HepG2 (cell line): ENCODE data around the gene APC2. TPM values are rescaled to one million over a fixed set of nuclear protein-coding genes. Genes with fewer than 3 reads are reported as not detected.

Experiments used
- ARHGAP35 ChIP-seq: sonication (generic); formaldehyde crosslinking; IDR thresholded peaks from 2 replicates; pipeline ENCODE4 v1.9.0; 2022; ENCODE audit warnings: mild to moderate bottlenecking, inconsistent platforms, moderate library complexity, missing genetic modification reagents, borderline replicate concordance
- BCL6 ChIP-seq: IDR thresholded peaks from 2 replicates; pipeline ENCODE4 v1.6.1; 2016; ENCODE audit warnings: missing genetic modification reagents, missing compliant biosample characterization
- FOSL2 ChIP-seq: sonication (generic); formaldehyde crosslinking; IDR thresholded peaks from 2 replicates; pipeline ENCODE4 v1.4.0; 2020; ENCODE audit warnings: missing genetic modification reagents
- GTF3A ChIP-seq: sonication (generic); formaldehyde crosslinking; conservative IDR thresholded peaks from 2 replicates; pipeline ENCODE4 v1.4.0; 2020; ENCODE audit warnings: mild to moderate bottlenecking, missing genetic modification reagents
- HNF4A ChIP-seq: sonication (generic); formaldehyde crosslinking; IDR thresholded peaks from 2 replicates; pipeline ENCODE4 v1.4.0; 2020; ENCODE audit warnings: missing genetic modification reagents
- KDM4B ChIP-seq: sonication (generic); formaldehyde crosslinking; IDR thresholded peaks from 2 replicates; pipeline ENCODE4 v1.4.0; 2020; ENCODE audit warnings: missing genetic modification reagents
- MED8 ChIP-seq: sonication (generic); formaldehyde crosslinking; IDR thresholded peaks from 2 replicates; pipeline ENCODE4 v1.8.1; 2023; ENCODE audit warnings: mild to moderate bottlenecking, missing genetic modification reagents; ENCODE audit not compliant: insufficient replicate concordance
- POLR2AphosphoS5 ChIP-seq: IDR thresholded peaks from 2 replicates; pipeline ENCODE4 v1.6.1; 2012; ENCODE audit warnings: low read depth, low read length
- ZNF101 ChIP-seq: sonication (generic); formaldehyde crosslinking; IDR thresholded peaks from 2 replicates; pipeline ENCODE4 v1.4.0; 2020; ENCODE audit warnings: mild to moderate bottlenecking, low read depth, missing genetic modification reagents, borderline replicate concordance
- ZNF317 ChIP-seq: sonication (generic); formaldehyde crosslinking; IDR thresholded peaks from 2 replicates; pipeline ENCODE4 v1.5.0; 2020; ENCODE audit warnings: mild to moderate bottlenecking, missing genetic modification reagents
- ZNF354B ChIP-seq: sonication (generic); formaldehyde crosslinking; IDR thresholded peaks from 2 replicates; pipeline ENCODE4 v1.8.0; 2022; ENCODE audit warnings: mild to moderate bottlenecking, missing genetic modification reagents
- ZNF367 ChIP-seq: sonication (generic); formaldehyde crosslinking; IDR thresholded peaks from 2 replicates; pipeline ENCODE4 v1.4.0; 2020; ENCODE audit warnings: missing genetic modification reagents, borderline replicate concordance
- ZNF646 ChIP-seq: sonication (generic); formaldehyde crosslinking; IDR thresholded peaks from 2 replicates; pipeline ENCODE4 v1.9.0; 2021; ENCODE audit warnings: mild to moderate bottlenecking, missing genetic modification reagents
- ZNF747 ChIP-seq: sonication (generic); formaldehyde crosslinking; IDR thresholded peaks from 2 replicates; pipeline ENCODE4 v1.8.1; 2023; ENCODE audit warnings: missing genetic modification reagents, mild to moderate bottlenecking, borderline replicate concordance
- ZNF878 ChIP-seq: sonication (generic); formaldehyde crosslinking; IDR thresholded peaks from 2 replicates; pipeline ENCODE4 v1.8.1; 2023; ENCODE audit warnings: mild to moderate bottlenecking, missing genetic modification reagents, moderate library complexity
- ZSCAN9 ChIP-seq: IDR thresholded peaks from 2 replicates; pipeline ENCODE4 v1.6.1; 2016; ENCODE audit warnings: borderline replicate concordance
- polyA plus RNA-seq, 8 experiments: library from polyadenylated mRNA; depleted of rRNA in 3 of 8; stranded (reverse) in 7 of 8; unstranded in 1 of 8; fragments of >200 nt; fragmentation: Illumina TruSeq in 4 of 8; extraction: Trizol in 4 of 8; gene quantifications; 2 replicates each; pipeline versions ENCODE4 v1.2.1 to v1.2.3, GENCODE V29; 2011 to 2016; ENCODE audit warnings: low read depth in 4 of 8, missing spikeins in 1 of 8, mixed read lengths in 1 of 8; ENCODE audit not compliant: insufficient read depth in 1 of 8
- total RNA-seq, 5 experiments: library from RNA; depleted of rRNA; stranded (reverse); fragments of >200 nt; fragmentation: Illumina TruSeq; extraction: Trizol; gene quantifications; 2 replicates each; pipeline ENCODE4 v1.2.3, GENCODE V29; 2016; ENCODE audit warnings: low read depth in 1 of 5
- TF ChIP-seq, protein P1 (sequence below): sonication (generic); formaldehyde crosslinking; IDR thresholded peaks from 2 replicates; pipeline ENCODE4 v1.4.0; 2020; ENCODE audit warnings: missing genetic modification reagents, borderline replicate concordance
- TF ChIP-seq, protein P2 (sequence below): sonication (generic); formaldehyde crosslinking; IDR thresholded peaks from 2 replicates; pipeline ENCODE4 v1.4.0; 2020; ENCODE audit warnings: missing genetic modification reagents, mild to moderate bottlenecking, borderline replicate concordance

The APC2 gene
- total and polyA plus RNA-seq, 2 of the 13 experiments (the other 11 are each of a cell fraction or from before 2014, with no cell fraction given), result 0.08 to 0.22 TPM

GRCh38 chr19:1424192-1424955 is 25.5 kb upstream of the APC2 start (continued):
- peak; percentile 39; the same call in 1 of the 2 replicates for TF ChIP-seq POLR2AphosphoS5
- no peak for TF ChIP-seq BCL6 (CRISPR knock-in tag)
- TF ChIP-seq, protein P1, sequence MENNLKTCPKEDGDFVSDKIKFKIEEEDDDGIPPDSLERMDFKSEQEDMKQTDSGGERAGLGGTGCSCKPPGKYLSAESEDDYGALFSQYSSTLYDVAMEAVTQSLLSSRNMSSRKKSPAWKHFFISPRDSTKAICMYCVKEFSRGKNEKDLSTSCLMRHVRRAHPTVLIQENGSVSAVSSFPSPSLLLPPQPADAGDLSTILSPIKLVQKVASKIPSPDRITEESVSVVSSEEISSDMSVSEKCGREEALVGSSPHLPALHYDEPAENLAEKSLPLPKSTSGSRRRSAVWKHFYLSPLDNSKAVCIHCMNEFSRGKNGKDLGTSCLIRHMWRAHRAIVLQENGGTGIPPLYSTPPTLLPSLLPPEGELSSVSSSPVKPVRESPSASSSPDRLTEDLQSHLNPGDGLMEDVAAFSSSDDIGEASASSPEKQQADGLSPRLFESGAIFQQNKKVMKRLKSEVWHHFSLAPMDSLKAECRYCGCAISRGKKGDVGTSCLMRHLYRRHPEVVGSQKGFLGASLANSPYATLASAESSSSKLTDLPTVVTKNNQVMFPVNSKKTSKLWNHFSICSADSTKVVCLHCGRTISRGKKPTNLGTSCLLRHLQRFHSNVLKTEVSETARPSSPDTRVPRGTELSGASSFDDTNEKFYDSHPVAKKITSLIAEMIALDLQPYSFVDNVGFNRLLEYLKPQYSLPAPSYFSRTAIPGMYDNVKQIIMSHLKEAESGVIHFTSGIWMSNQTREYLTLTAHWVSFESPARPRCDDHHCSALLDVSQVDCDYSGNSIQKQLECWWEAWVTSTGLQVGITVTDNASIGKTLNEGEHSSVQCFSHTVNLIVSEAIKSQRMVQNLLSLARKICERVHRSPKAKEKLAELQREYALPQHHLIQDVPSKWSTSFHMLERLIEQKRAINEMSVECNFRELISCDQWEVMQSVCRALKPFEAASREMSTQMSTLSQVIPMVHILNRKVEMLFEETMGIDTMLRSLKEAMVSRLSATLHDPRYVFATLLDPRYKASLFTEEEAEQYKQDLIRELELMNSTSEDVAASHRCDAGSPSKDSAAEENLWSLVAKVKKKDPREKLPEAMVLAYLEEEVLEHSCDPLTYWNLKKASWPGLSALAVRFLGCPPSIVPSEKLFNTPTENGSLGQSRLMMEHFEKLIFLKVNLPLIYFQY (CRISPR knock-in tag), result no peak
- peak; percentile 54; the same call in 1 of the 2 replicates for TF ChIP-seq ZNF747 (CRISPR knock-in tag)
- no peak for TF ChIP-seq ZNF101 (CRISPR knock-in tag)
- TF ChIP-seq ARHGAP35, result no peak
- no peak for TF ChIP-seq MED8
- TF ChIP-seq ZSCAN9 (CRISPR knock-in tag), result no peak; the same call in 1 of the 2 replicates
- TF ChIP-seq ZNF878 (CRISPR knock-in tag), result peak; percentile 70; the same call in 1 of the 2 replicates
- TF ChIP-seq HNF4A (CRISPR knock-in tag), result peak; percentile 84
- TF ChIP-seq ZNF367 (CRISPR knock-in tag), result no peak
- TF ChIP-seq FOSL2 (CRISPR knock-in tag), result peak; percentile 33; the same call in 1 of the 2 replicates
- no peak for TF ChIP-seq KDM4B (CRISPR knock-in tag)
- TF ChIP-seq ZNF317, result peak; percentile 94
- TF ChIP-seq, protein P2, sequence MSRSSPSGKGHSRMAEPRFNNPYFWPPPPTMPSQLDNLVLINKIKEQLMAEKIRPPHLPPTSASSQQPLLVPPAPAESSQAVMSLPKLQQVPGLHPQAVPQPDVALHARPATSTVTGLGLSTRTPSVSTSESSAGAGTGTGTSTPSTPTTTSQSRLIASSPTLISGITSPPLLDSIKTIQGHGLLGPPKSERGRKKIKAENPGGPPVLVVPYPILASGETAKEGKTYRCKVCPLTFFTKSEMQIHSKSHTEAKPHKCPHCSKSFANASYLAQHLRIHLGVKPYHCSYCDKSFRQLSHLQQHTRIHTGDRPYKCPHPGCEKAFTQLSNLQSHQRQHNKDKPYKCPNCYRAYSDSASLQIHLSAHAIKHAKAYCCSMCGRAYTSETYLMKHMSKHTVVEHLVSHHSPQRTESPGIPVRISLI (CRISPR knock-in tag), result peak; percentile 40
- TF ChIP-seq ZNF646, result no peak
- TF ChIP-seq GTF3A (CRISPR knock-in tag), result 0 out of 2 replicates have a peak, but pooled peaks have one; percentile 44
- no peak for TF ChIP-seq ZNF354B
